HepG2 (cell line): ENCODE data around the gene OR10G2. TPM values are rescaled to one million over a fixed set of nuclear protein-coding genes. Genes with fewer than 3 reads are reported as not detected.
A peak's percentile ranks its signal among the peaks of the same experiment; 100 is the strongest.

Source experiments
- ATAC-seq: fragments of 200-7000 bp; cut with Tn5 transposase; 3 replicates; pipeline ENCODE4 v1.9.1; 2020; ENCODE audit warnings: mild to moderate bottlenecking, moderate library complexity
- BruUV-seq: library from RNA; stranded (reverse); fragments of 400-500 nt; replicated peaks from 2 replicates; lab custom pipeline; 2021; lab: Mats Ljungman, UMichigan
- CTCF ChIA-PET: fragments of 300-600 bp; formaldehyde crosslinking; extraction: SDS; loops from one replicate; lab custom pipeline; 2021; ENCODE audit warnings: low total read pairs, inconsistent platforms, low intra/inter-chr PET ratio; lab: Yijun Ruan, JAX
- POLR2A ChIA-PET: fragments of 350-600 bp; sonication (Branson Sonifier 250); formaldehyde crosslinking; loops from one replicate; lab custom pipeline; 2020; ENCODE audit warnings: antibody characterized with exemption, inconsistent platforms; lab: Yijun Ruan, JAX
- DNase-seq: peaks from one replicate; pipeline ENCODE4 v3.0.0-alpha.2; 2015; ENCODE audit warnings: low spot score
- FAIRE-seq: peaks from 3 replicates; lab custom pipeline; 2011; peaks lifted over from hg19 to GRCh38; lab: Jason Lieb, UNC
- H2AFZ ChIP-seq: one replicate; pipeline ENCODE4 v1.6.1; 2011; ENCODE audit warnings: low read length, inconsistent platforms
- H3K27ac ChIP-seq: fragments of 300-600 bp; 3 replicates; pipeline ENCODE4 v1.8.0; 2011; ENCODE audit warnings: mixed run types, mild to moderate bottlenecking, mixed read lengths, low read length, inconsistent platforms; ENCODE audit not compliant: insufficient read depth; ENCODE audit errors: extremely low read length
- H3K27me3 ChIP-seq, 2 experiments: fragments of 200-600 bp in 1 of 2; 2 replicates in 1 of 2; 3 replicates in 1 of 2; pipeline versions ENCODE4 v1.6.0 to v1.8.0; 2011; ENCODE audit warnings: low read length in 2 of 2, mild to moderate bottlenecking in 2 of 2, moderate library complexity in 2 of 2, inconsistent platforms in 1 of 2; ENCODE audit not compliant: insufficient read depth in 2 of 2, control insufficient read depth in 1 of 2
- H3K36me3 ChIP-seq, 2 experiments: fragments of 200-600 bp in 1 of 2; replicated peaks in 1 of 2; 2 replicates in 1 of 2; 3 replicates in 1 of 2; pipeline versions ENCODE4 v1.5.1 to v1.8.0; 2011; ENCODE audit warnings: low read length in 2 of 2, inconsistent platforms in 1 of 2; ENCODE audit not compliant: insufficient read depth in 2 of 2, control insufficient read depth in 1 of 2
- H3K4me1 ChIP-seq: 2 replicates; pipeline ENCODE4 v1.5.1; 2012; ENCODE audit warnings: low read length, inconsistent platforms; ENCODE audit not compliant: insufficient read depth
- H3K4me2 ChIP-seq: 2 replicates; pipeline ENCODE4 v1.6.0; 2011; ENCODE audit warnings: low read depth, low read length, inconsistent platforms
- H3K4me3 ChIP-seq, 3 experiments: fragments of 200-600 bp in 1 of 3; sonication (generic), shearing (Covaris generic) in 1 of 3; replicated peaks in 1 of 3; 2 replicates each; pipeline ENCODE4 v1.5.1; 2011 to 2016; ENCODE audit warnings: low read length in 3 of 3, inconsistent platforms in 2 of 3, low read depth in 2 of 3, mild to moderate bottlenecking in 2 of 3, control low read depth in 1 of 3, mixed read lengths in 1 of 3; ENCODE audit not compliant: insufficient read depth in 1 of 3
- H3K79me2 ChIP-seq: one replicate; pipeline ENCODE4 v1.6.1; 2011; ENCODE audit warnings: low read length, inconsistent platforms; ENCODE audit not compliant: insufficient read depth
- H3K9ac ChIP-seq: 2 replicates; pipeline ENCODE4 v1.6.0; 2011; ENCODE audit warnings: mild to moderate bottlenecking, low read depth, low read length, inconsistent platforms; ENCODE audit not compliant: insufficient read depth
- H3K9me3 ChIP-seq: 2 replicates; pipeline ENCODE4 v1.5.1; 2012; ENCODE audit warnings: mild to moderate bottlenecking, low read length
- H4K20me1 ChIP-seq: 2 replicates; pipeline ENCODE4 v1.6.0; 2011; ENCODE audit warnings: inconsistent platforms, mild to moderate bottlenecking, low read length, moderate library complexity; ENCODE audit not compliant: insufficient read depth
- ADNP ChIP-seq: sonication (generic); formaldehyde crosslinking; IDR thresholded peaks from 2 replicates; pipeline ENCODE4 v1.4.0; 2020; ENCODE audit warnings: missing genetic modification reagents
- CENPT ChIP-seq: sonication (generic); formaldehyde crosslinking; IDR thresholded peaks from 2 replicates; pipeline ENCODE4 v1.8.0; 2022; ENCODE audit warnings: low read depth, mild to moderate bottlenecking, moderate library complexity, missing genetic modification reagents
- EEA1 ChIP-seq: sonication (generic); formaldehyde crosslinking; IDR thresholded peaks from 2 replicates; pipeline ENCODE4 v1.5.1; 2020; ENCODE audit warnings: mild to moderate bottlenecking, missing genetic modification reagents, borderline replicate concordance
- MAZ ChIP-seq, 2 experiments: sonication (generic) in 1 of 2; formaldehyde crosslinking in 1 of 2; IDR thresholded peaks; 2 replicates each; pipeline versions ENCODE4 v1.5.0 to v1.6.1; 2012 to 2020; ENCODE audit warnings: low read depth in 2 of 2, mild to moderate bottlenecking in 2 of 2, borderline replicate concordance in 1 of 2, improper control_type of control experiment in 1 of 2, low read length in 1 of 2, missing genetic modification reagents in 1 of 2, moderate library complexity in 1 of 2
- NFAT5 ChIP-seq: sonication (generic); formaldehyde crosslinking; IDR thresholded peaks from 2 replicates; pipeline ENCODE4 v1.4.0; 2020; ENCODE audit warnings: missing genetic modification reagents
- NFIC ChIP-seq: IDR thresholded peaks from 2 replicates; pipeline ENCODE4 v1.6.1; 2012; ENCODE audit warnings: mild to moderate bottlenecking, low read length, inconsistent platforms
- ZNF574 ChIP-seq: sonication (generic); formaldehyde crosslinking; IDR thresholded peaks from 2 replicates; pipeline ENCODE4 v1.4.0; 2020; ENCODE audit warnings: missing genetic modification reagents
- WGBS: methylation state at CpG from one replicate; pipeline ENCODE4 v1.1.6; 2017; ENCODE audit warnings: low lambda C conversion rate; 5-methylcytosine and 5-hydroxymethylcytosine counted together
- in situ Hi-C: cut with HindIII; loops from 2 replicates; pipeline ENCODE4 v1.10.0; 2017; ENCODE audit warnings: low pct_unique_long_range_greater_than_20kb; ENCODE audit not compliant: extremely low pct_ligation_motif_present
- intact Hi-C: fragments of 100-400 bp; cut with micrococcal nuclease; formaldehyde crosslinking; loops from one replicate; pipeline ENCODE4 v1.10.0; 2022; ENCODE audit not compliant: unreplicated experiment
- polyA plus RNA-seq, 8 experiments: library from polyadenylated mRNA; depleted of rRNA in 3 of 8; stranded (reverse) in 7 of 8; unstranded in 1 of 8; fragments of >200 nt; fragmentation: Illumina TruSeq in 4 of 8; extraction: Trizol in 4 of 8; gene quantifications; 2 replicates each; pipeline versions ENCODE4 v1.2.1 to v1.2.3, GENCODE V29; 2011 to 2016; ENCODE audit warnings: low read depth in 4 of 8, missing spikeins in 1 of 8, mixed read lengths in 1 of 8; ENCODE audit not compliant: insufficient read depth in 1 of 8
- total RNA-seq, 5 experiments: library from RNA; depleted of rRNA; stranded (reverse); fragments of >200 nt; fragmentation: Illumina TruSeq; extraction: Trizol; gene quantifications; 2 replicates each; pipeline ENCODE4 v1.2.3, GENCODE V29; 2016; ENCODE audit warnings: low read depth in 1 of 5
- TF ChIP-seq, protein P1 (sequence below): sonication (generic); formaldehyde crosslinking; IDR thresholded peaks from 2 replicates; pipeline ENCODE4 v1.4.0; 2020; ENCODE audit warnings: mild to moderate bottlenecking, missing genetic modification reagents

Gene OR10G2
- total and polyA plus RNA-seq, 2 of the 13 experiments (the other 11 are each of a cell fraction or from before 2014, with no cell fraction given): not detected

GRCh38 chr14:21634840-21635239 is at the start of gene OR10G2 (continued):
- no peak for TF ChIP-seq ADNP (CRISPR knock-in tag)
- no peak for TF ChIP-seq EEA1 (CRISPR knock-in tag)
- TF ChIP-seq CENPT (CRISPR knock-in tag): no peak
- TF ChIP-seq ZNF574: no peak

DNA sequence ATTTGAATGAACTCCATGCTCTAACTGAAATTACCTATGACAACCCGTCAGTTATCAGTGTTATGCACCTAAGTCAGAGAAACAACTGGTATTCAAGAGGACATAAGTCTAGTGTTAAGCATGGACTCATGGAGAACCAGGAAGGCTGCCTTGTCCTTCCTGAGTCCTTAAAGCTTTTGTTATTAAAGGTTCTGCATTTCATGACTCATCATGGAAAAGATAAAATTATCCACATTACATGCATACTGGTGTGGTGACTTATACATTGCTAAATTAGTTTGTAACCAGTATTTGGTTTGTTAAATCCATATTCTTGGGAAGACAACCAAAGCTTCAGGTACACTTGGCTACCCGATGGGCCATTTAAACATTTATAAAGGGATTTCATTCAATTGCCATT is 45.3 kb upstream of the OR10G2 start:
- CTCF ChIA-PET: no interaction called here
- DNase-seq: no peak
- TF ChIP-seq MAZ (IDR thresholded peaks at IDR 0.05; ENCODE audit: borderline replicate concordance, low read depth, low read length): no peak
- TF ChIP-seq MAZ (CRISPR knock-in tag; IDR thresholded peaks at IDR 0.05; ENCODE audit: low read depth): no peak
- TF ChIP-seq, protein P1, sequence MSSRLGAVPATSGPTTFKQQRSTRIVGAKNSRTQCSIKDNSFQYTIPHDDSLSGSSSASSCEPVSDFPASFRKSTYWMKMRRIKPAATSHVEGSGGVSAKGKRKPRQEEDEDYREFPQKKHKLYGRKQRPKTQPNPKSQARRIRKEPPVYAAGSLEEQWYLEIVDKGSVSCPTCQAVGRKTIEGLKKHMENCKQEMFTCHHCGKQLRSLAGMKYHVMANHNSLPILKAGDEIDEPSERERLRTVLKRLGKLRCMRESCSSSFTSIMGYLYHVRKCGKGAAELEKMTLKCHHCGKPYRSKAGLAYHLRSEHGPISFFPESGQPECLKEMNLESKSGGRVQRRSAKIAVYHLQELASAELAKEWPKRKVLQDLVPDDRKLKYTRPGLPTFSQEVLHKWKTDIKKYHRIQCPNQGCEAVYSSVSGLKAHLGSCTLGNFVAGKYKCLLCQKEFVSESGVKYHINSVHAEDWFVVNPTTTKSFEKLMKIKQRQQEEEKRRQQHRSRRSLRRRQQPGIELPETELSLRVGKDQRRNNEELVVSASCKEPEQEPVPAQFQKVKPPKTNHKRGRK (CRISPR knock-in tag): no peak
- no peak for TF ChIP-seq NFAT5
- no peak for TF ChIP-seq NFIC

More for the DNA sequence above, 45.3 kb upstream of the OR10G2 start:
- Histone ChIP-seq H3K4me3 (no peak overlapping the region), H3K4me2 (no peak overlapping the region), H3K9me3 (peaks cover 13% of the 10 kb centered on the region), H2AFZ (no peak overlapping the region), H3K9ac (no peak overlapping the region), H3K27ac (no peak overlapping the region), H4K20me1 (no peaks in the 10 kb centered on the region), H3K4me1 (no peaks in the 10 kb centered on the region), H3K79me2 (no peaks in the 10 kb centered on the region), H3K27me3 (no peaks in the 10 kb centered on the region), H3K36me3 (no peaks in the 10 kb centered on the region)
- WGBS: 9% methylated on average over 2 of the region's 2 CpGs
- in situ Hi-C loops (no loop called here), intact Hi-C loops (no loop called here)
- ATAC-seq (no peak), FAIRE-seq (peak; percentile 42)
- POLR2A ChIA-PET: no interaction called here
- no TSS peak for BruUV-seq
